HCT116 (cell line): ENCODE measurements around the gene RADIL. TPM values are rescaled to one million over a fixed set of nuclear protein-coding genes. Genes with fewer than 3 reads are reported as not detected.

Experiments used
- ATAC-seq: fragments of 200-7000 bp; cut with Tn5 transposase; 2 replicates; pipeline ENCODE4 v1.9.1; 2020; ENCODE audit warnings: mild to moderate bottlenecking, moderate library complexity
- BruUV-seq: library from RNA; stranded (reverse); fragments of 400-500 nt; replicated peaks from 2 replicates; lab custom pipeline; 2021; lab: Mats Ljungman, UMichigan
- CTCF ChIA-PET: fragments of 300-600 bp; sonication (Branson Sonifier 250); formaldehyde crosslinking; loops from one replicate; lab custom pipeline; 2021; ENCODE audit warnings: antibody characterized with exemption; lab: Charles Lee
- POLR2A ChIA-PET: fragments of 300-600, 350-600 bp; sonication (Branson Sonifier 250); formaldehyde crosslinking; loops from one replicate; lab custom pipeline; 2021; ENCODE audit warnings: antibody characterized with exemption; lab: Charles Lee
- RAD21 ChIA-PET, 2 experiments: fragments of 300-600 bp; sonication (Branson Sonifier 250); formaldehyde crosslinking; loops; one replicate each; lab custom pipeline; 2023; ENCODE audit warnings: low total read pairs in 2 of 2; ENCODE audit not compliant: uncharacterized antibody in 2 of 2, unreplicated experiment in 2 of 2, low non-redundant PET in 1 of 2; lab: Charles Lee
- DNase-seq: peaks from one replicate; pipeline ENCODE4 v3.0.0-alpha.2; 2010; ENCODE audit warnings: low read depth, low spot score
- H2AFZ ChIP-seq: fragments of 200-600 bp; shearing (Covaris generic), sonication (generic); 2 replicates; pipeline ENCODE4 v1.6.1; 2017; ENCODE audit warnings: low read depth, mixed run types, mixed read lengths, antibody characterized with exemption, low read length; ENCODE audit not compliant: poor library complexity, severe bottlenecking
- H3K27ac ChIP-seq: 2 replicates; pipeline ENCODE4 v1.5.1; 2012; ENCODE audit warnings: low read depth, low read length
- H3K27me3 ChIP-seq: fragments of 200-600 bp; sonication (generic); 2 replicates; pipeline ENCODE4 v1.6.1; 2016; ENCODE audit warnings: mixed run types, low read length, mixed read lengths; ENCODE audit not compliant: insufficient read depth
- H3K36me3 ChIP-seq, 2 experiments: fragments of 200-500 bp in 1 of 2; fragments of 200-600 bp in 1 of 2; sonication (Bioruptor generic) in 1 of 2; sonication (generic) in 1 of 2; 2 replicates each; pipeline versions ENCODE4 v1.5.1 to v1.6.1; 2014 to 2016; ENCODE audit warnings: low read length in 2 of 2, inconsistent platforms in 1 of 2, mixed read lengths in 1 of 2, mixed run types in 1 of 2; ENCODE audit not compliant: insufficient read depth in 2 of 2, control insufficient read depth in 1 of 2
- H3K4me1 ChIP-seq, 2 experiments: fragments of 200-600 bp in 1 of 2; sonication (generic) in 1 of 2; 2 replicates each; pipeline versions ENCODE4 v1.5.1 to v1.6.1; 2012 to 2017; ENCODE audit warnings: low read length in 2 of 2, inconsistent platforms in 1 of 2, mild to moderate bottlenecking in 1 of 2, mixed read lengths in 1 of 2, mixed run types in 1 of 2, moderate library complexity in 1 of 2; ENCODE audit not compliant: insufficient read depth in 2 of 2, control insufficient read depth in 1 of 2
- H3K4me2 ChIP-seq: fragments of 200-600 bp; sonication (generic); 2 replicates; pipeline ENCODE4 v1.6.1; 2017; ENCODE audit warnings: mixed run types, low read length, mixed read lengths
- H3K4me3 ChIP-seq, 2 experiments: fragments of 200-600 bp in 1 of 2; sonication (generic) in 1 of 2; replicated peaks in 1 of 2; 2 replicates each; pipeline ENCODE4 v1.5.1; 2011 to 2016; ENCODE audit warnings: low read length in 2 of 2, control low read depth in 1 of 2, low read depth in 1 of 2, mild to moderate bottlenecking in 1 of 2, mixed read lengths in 1 of 2, mixed run types in 1 of 2
- H3K79me2 ChIP-seq: fragments of 200-600 bp; sonication (generic); 2 replicates; pipeline ENCODE4 v1.6.1; 2017; ENCODE audit warnings: mild to moderate bottlenecking, mixed run types, low read length, moderate library complexity, mixed read lengths; ENCODE audit not compliant: insufficient read depth
- H3K9ac ChIP-seq: fragments of 200-600 bp; sonication (generic); 2 replicates; pipeline ENCODE4 v1.6.1; 2016; ENCODE audit warnings: low read length, mixed read lengths
- H3K9me2 ChIP-seq: fragments of 200-600 bp; sonication (generic), shearing (Covaris generic); 2 replicates; pipeline ENCODE4 v1.6.1; 2017; ENCODE audit warnings: mixed run types, mild to moderate bottlenecking, moderate library complexity; ENCODE audit not compliant: insufficient read depth
- H3K9me3 ChIP-seq, 2 experiments: fragments of 200-500 bp in 1 of 2; fragments of 200-600 bp in 1 of 2; sonication (Bioruptor generic) in 1 of 2; sonication (generic) in 1 of 2; 2 replicates each; pipeline ENCODE4 v1.6.1; 2014 to 2017; ENCODE audit warnings: low read length in 2 of 2, mixed read lengths in 2 of 2, inconsistent platforms in 1 of 2, low read depth in 1 of 2, mild to moderate bottlenecking in 1 of 2, mixed run types in 1 of 2, moderate library complexity in 1 of 2; ENCODE audit not compliant: control insufficient read depth in 1 of 2, insufficient read depth in 1 of 2
- H4K20me1 ChIP-seq: fragments of 200-600 bp; sonication (generic), shearing (Covaris generic); 2 replicates; pipeline ENCODE4 v1.6.1; 2017; ENCODE audit warnings: mixed run types, mild to moderate bottlenecking, moderate library complexity; ENCODE audit not compliant: insufficient read depth
- ATF3 ChIP-seq: IDR thresholded peaks from 2 replicates; pipeline ENCODE4 v1.6.1; 2012
- CEBPB ChIP-seq: IDR thresholded peaks from 2 replicates; pipeline ENCODE4 v1.6.1; 2012; ENCODE audit warnings: low read depth
- ELF1 ChIP-seq: IDR thresholded peaks from 2 replicates; pipeline ENCODE4 v1.6.1; 2012; ENCODE audit warnings: low read depth, borderline replicate concordance
- EZH2 ChIP-seq: fragments of 200-600 bp; sonication (generic); IDR thresholded peaks from 2 replicates; pipeline ENCODE4 v1.6.1; 2017; ENCODE audit warnings: antibody characterized with exemption, mixed run types
- EZH2phosphoT487 ChIP-seq: fragments of 200-600 bp; IDR thresholded peaks from 2 replicates; pipeline ENCODE4 v1.6.1; 2018; ENCODE audit warnings: antibody characterized with exemption, borderline replicate concordance
- FOSL1 ChIP-seq: IDR thresholded peaks from 2 replicates; pipeline ENCODE4 v1.6.1; 2012; ENCODE audit warnings: low read depth
- POLR2A ChIP-seq: IDR thresholded peaks from 2 replicates; pipeline ENCODE4 v1.7.0; 2011; ENCODE audit warnings: borderline replicate concordance; ENCODE audit not compliant: insufficient read depth, insufficient read length; ENCODE audit errors: extremely low read depth
- SIN3A ChIP-seq: IDR thresholded peaks from 2 replicates; pipeline ENCODE4 v1.6.1; 2012; ENCODE audit warnings: low read depth
- SP1 ChIP-seq: IDR thresholded peaks from 2 replicates; pipeline ENCODE4 v1.6.1; 2012; ENCODE audit warnings: low read depth
- SRF ChIP-seq: IDR thresholded peaks from 2 replicates; pipeline ENCODE4 v1.6.1; 2012; ENCODE audit warnings: low read depth
- TCF7L2 ChIP-seq: IDR thresholded peaks from 2 replicates; pipeline ENCODE4 v1.7.0; 2011; ENCODE audit warnings: borderline replicate concordance, inconsistent platforms; ENCODE audit not compliant: insufficient read depth, insufficient read length; ENCODE audit errors: extremely low read depth
- ZBTB33 ChIP-seq: IDR thresholded peaks from 2 replicates; pipeline ENCODE4 v1.6.1; 2011; ENCODE audit warnings: mild to moderate bottlenecking, low read length, moderate library complexity; ENCODE audit not compliant: insufficient replicate concordance; ENCODE audit errors: extremely low read depth
- ZNF274 ChIP-seq: fragments of 200-500 bp; sonication (Bioruptor generic); IDR thresholded peaks from 2 replicates; pipeline ENCODE4 v1.6.1; 2014; ENCODE audit warnings: mild to moderate bottlenecking, low read depth, low read length, inconsistent platforms
- intact Hi-C: fragments of 100-400 bp; cut with micrococcal nuclease; formaldehyde crosslinking; loops from 2 replicates; pipeline ENCODE4 v1.10.0; 2022
- total RNA-seq: library from RNA; stranded (reverse); gene quantifications from one replicate; pipeline ENCODE4 v1.2.1, GENCODE V29; 2021; ENCODE audit not compliant: unreplicated experiment
- TF ChIP-seq, protein P1 (sequence below), 3 experiments: fragments of 200-600 bp in 1 of 3; sonication (generic) in 1 of 3; IDR thresholded peaks in 2 of 3; conservative IDR thresholded peaks in 1 of 3; 2 replicates each; pipeline ENCODE4 v1.5.1; 2012 to 2017; ENCODE audit warnings: low read depth in 2 of 3, low read length in 2 of 3, antibody characterized with exemption in 1 of 3, borderline replicate concordance in 1 of 3, control low read depth in 1 of 3, mild to moderate bottlenecking in 1 of 3, mixed read lengths in 1 of 3, mixed run types in 1 of 3, moderate library complexity in 1 of 3; ENCODE audit not compliant: insufficient read depth in 1 of 3
- TF ChIP-seq, protein P2 (sequence below): IDR thresholded peaks from 2 replicates; pipeline ENCODE4 v1.6.1; 2012; ENCODE audit warnings: low read depth
- TF ChIP-seq, protein P3 (sequence below): IDR thresholded peaks from 2 replicates; pipeline ENCODE4 v1.6.1; 2012

Gene RADIL
- total RNA-seq, 1 experiment from 2014 or later = 5.3 TPM

- Histone ChIP-seq H3K9me2 (no peaks in the 10 kb centered on the region), H3K9me3 (no peaks in the 10 kb centered on the region), H3K9ac (no peak overlapping the region), H3K4me2 (no peak overlapping the region), H3K4me3 (no peak overlapping the region), H3K79me2 (no peaks in the 10 kb centered on the region), H3K4me1 (no peaks in the 10 kb centered on the region), H4K20me1 (no peaks in the 10 kb centered on the region), H3K27me3 (no peaks in the 10 kb centered on the region), H3K27ac (no peak overlapping the region), H2AFZ (no peak overlapping the region), H3K36me3 (no peaks in the 10 kb centered on the region)
- no TSS peak for BruUV-seq
- DNase-seq (no peak), ATAC-seq (no peak)
- RAD21 ChIA-PET = no interaction called here
- intact Hi-C loops = no loop called here
- no peak for TF ChIP-seq EZH2
- TF ChIP-seq TCF7L2 = no peak
- TF ChIP-seq, protein P1, sequence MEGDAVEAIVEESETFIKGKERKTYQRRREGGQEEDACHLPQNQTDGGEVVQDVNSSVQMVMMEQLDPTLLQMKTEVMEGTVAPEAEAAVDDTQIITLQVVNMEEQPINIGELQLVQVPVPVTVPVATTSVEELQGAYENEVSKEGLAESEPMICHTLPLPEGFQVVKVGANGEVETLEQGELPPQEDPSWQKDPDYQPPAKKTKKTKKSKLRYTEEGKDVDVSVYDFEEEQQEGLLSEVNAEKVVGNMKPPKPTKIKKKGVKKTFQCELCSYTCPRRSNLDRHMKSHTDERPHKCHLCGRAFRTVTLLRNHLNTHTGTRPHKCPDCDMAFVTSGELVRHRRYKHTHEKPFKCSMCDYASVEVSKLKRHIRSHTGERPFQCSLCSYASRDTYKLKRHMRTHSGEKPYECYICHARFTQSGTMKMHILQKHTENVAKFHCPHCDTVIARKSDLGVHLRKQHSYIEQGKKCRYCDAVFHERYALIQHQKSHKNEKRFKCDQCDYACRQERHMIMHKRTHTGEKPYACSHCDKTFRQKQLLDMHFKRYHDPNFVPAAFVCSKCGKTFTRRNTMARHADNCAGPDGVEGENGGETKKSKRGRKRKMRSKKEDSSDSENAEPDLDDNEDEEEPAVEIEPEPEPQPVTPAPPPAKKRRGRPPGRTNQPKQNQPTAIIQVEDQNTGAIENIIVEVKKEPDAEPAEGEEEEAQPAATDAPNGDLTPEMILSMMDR (IDR thresholded peaks at IDR 0.05 in 2 of 3, conservative IDR thresholded peaks at IDR 0.05 in 1 of 3; ENCODE audit: borderline replicate concordance in 1 of 3, insufficient read depth in 1 of 3, low read depth in 2 of 3, low read length in 2 of 3) = no peak
- no peak for TF ChIP-seq SP1
- TF ChIP-seq, protein P2, sequence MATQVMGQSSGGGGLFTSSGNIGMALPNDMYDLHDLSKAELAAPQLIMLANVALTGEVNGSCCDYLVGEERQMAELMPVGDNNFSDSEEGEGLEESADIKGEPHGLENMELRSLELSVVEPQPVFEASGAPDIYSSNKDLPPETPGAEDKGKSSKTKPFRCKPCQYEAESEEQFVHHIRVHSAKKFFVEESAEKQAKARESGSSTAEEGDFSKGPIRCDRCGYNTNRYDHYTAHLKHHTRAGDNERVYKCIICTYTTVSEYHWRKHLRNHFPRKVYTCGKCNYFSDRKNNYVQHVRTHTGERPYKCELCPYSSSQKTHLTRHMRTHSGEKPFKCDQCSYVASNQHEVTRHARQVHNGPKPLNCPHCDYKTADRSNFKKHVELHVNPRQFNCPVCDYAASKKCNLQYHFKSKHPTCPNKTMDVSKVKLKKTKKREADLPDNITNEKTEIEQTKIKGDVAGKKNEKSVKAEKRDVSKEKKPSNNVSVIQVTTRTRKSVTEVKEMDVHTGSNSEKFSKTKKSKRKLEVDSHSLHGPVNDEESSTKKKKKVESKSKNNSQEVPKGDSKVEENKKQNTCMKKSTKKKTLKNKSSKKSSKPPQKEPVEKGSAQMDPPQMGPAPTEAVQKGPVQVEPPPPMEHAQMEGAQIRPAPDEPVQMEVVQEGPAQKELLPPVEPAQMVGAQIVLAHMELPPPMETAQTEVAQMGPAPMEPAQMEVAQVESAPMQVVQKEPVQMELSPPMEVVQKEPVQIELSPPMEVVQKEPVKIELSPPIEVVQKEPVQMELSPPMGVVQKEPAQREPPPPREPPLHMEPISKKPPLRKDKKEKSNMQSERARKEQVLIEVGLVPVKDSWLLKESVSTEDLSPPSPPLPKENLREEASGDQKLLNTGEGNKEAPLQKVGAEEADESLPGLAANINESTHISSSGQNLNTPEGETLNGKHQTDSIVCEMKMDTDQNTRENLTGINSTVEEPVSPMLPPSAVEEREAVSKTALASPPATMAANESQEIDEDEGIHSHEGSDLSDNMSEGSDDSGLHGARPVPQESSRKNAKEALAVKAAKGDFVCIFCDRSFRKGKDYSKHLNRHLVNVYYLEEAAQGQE = no peak
- no peak for TF ChIP-seq ATF3
- no peak for TF ChIP-seq POLR2A
- TF ChIP-seq EZH2phosphoT487 = no peak
- no peak for TF ChIP-seq SIN3A
- no peak for TF ChIP-seq FOSL1
- TF ChIP-seq ELF1 = no peak
- TF ChIP-seq ZBTB33 = no peak
- TF ChIP-seq, protein P3, sequence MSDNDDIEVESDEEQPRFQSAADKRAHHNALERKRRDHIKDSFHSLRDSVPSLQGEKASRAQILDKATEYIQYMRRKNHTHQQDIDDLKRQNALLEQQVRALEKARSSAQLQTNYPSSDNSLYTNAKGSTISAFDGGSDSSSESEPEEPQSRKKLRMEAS = no peak
- TF ChIP-seq SRF = no peak
- no peak for TF ChIP-seq ZNF274
- no peak for TF ChIP-seq CEBPB
- POLR2A ChIA-PET = no interaction called here
- CTCF ChIA-PET = interaction anchor here (2.0 kb wide), 1 partner anchor 12 kb away, joined by 8 read pairs; the partner anchor contains the start of gene RADIL
These were observed 12.2 kb upstream of the RADIL start for GRCh38 chr7:4895766-4896165.
